Loucy (cell line): ENCODE results near the gene TBR1.

ENCODE experiments used
- H2AFZ ChIP-seq: fragments of 200-600 bp; sonication (generic); 2 replicates; pipeline ENCODE4 v1.6.0; 2016; ENCODE audit warnings: antibody characterized with exemption, mild to moderate bottlenecking, low read length, moderate library complexity
- H3F3A ChIP-seq: fragments of 200-600 bp; 2 replicates; pipeline ENCODE4 v1.6.0; 2016; ENCODE audit warnings: antibody characterized with exemption, low read depth, mild to moderate bottlenecking
- H3K27me3 ChIP-seq: fragments of 200-600 bp; sonication (generic); 2 replicates; pipeline ENCODE4 v1.6.1; 2014; ENCODE audit warnings: low read length, mild to moderate bottlenecking; ENCODE audit not compliant: insufficient read depth, poor library complexity, severe bottlenecking
- H3K36me3 ChIP-seq: fragments of 200-600 bp; sonication (generic); 2 replicates; pipeline ENCODE4 v1.6.1; 2016; ENCODE audit warnings: low read length; ENCODE audit not compliant: insufficient read depth
- H3K4me1 ChIP-seq: fragments of 200-600 bp; sonication (generic); 2 replicates; pipeline ENCODE4 v1.5.1; 2014; ENCODE audit warnings: low read length, mild to moderate bottlenecking; ENCODE audit not compliant: insufficient read depth, poor library complexity, severe bottlenecking
- H3K4me2 ChIP-seq: fragments of 200-600 bp; sonication (generic); 2 replicates; pipeline ENCODE4 v1.6.0; 2014; ENCODE audit warnings: antibody characterized with exemption, low read length, low read depth, mild to moderate bottlenecking; ENCODE audit not compliant: poor library complexity, severe bottlenecking
- H3K4me3 ChIP-seq: fragments of 200-600 bp; sonication (generic); 2 replicates; pipeline ENCODE4 v1.5.1; 2014; ENCODE audit warnings: low read length, mild to moderate bottlenecking, mixed read lengths; ENCODE audit not compliant: poor library complexity, severe bottlenecking
- H3K79me2 ChIP-seq: fragments of 200-600 bp; sonication (generic); 2 replicates; pipeline ENCODE4 v1.6.1; 2014; ENCODE audit warnings: low read length; ENCODE audit not compliant: insufficient read depth
- H3K9ac ChIP-seq: fragments of 200-600 bp; sonication (generic); 2 replicates; pipeline ENCODE4 v1.6.0; 2014; ENCODE audit warnings: mild to moderate bottlenecking, low read depth, low read length, moderate library complexity; ENCODE audit not compliant: poor library complexity, severe bottlenecking
- H3K9me2 ChIP-seq: fragments of 200-600 bp; sonication (generic); replicated peaks from 2 replicates; pipeline ENCODE4 v1.6.1; 2016; ENCODE audit warnings: low read depth, low read length, mixed read lengths
- H3K9me3 ChIP-seq: fragments of 200-600 bp; sonication (generic); 2 replicates; pipeline ENCODE4 v1.6.1; 2014; ENCODE audit warnings: mild to moderate bottlenecking, antibody characterized with exemption, low read length, low read depth; ENCODE audit not compliant: insufficient read depth
- H4K20me1 ChIP-seq: fragments of 200-600 bp; sonication (generic); 2 replicates; pipeline ENCODE4 v1.6.0; 2014; ENCODE audit warnings: antibody characterized with exemption, low read length, mild to moderate bottlenecking; ENCODE audit not compliant: insufficient read depth, poor library complexity, severe bottlenecking
- CTCF ChIP-seq: fragments of 200-600 bp; sonication (generic); conservative IDR thresholded peaks from 2 replicates; pipeline ENCODE4 v1.5.1; 2014; ENCODE audit warnings: mild to moderate bottlenecking, antibody characterized with exemption, low read length
- EZH2phosphoT487 ChIP-seq: fragments of 200-600 bp; IDR thresholded peaks from 2 replicates; pipeline ENCODE4 v1.6.1; 2018; ENCODE audit warnings: antibody characterized with exemption, mild to moderate bottlenecking, moderate library complexity, borderline replicate concordance

The TBR1 gene

DNA sequence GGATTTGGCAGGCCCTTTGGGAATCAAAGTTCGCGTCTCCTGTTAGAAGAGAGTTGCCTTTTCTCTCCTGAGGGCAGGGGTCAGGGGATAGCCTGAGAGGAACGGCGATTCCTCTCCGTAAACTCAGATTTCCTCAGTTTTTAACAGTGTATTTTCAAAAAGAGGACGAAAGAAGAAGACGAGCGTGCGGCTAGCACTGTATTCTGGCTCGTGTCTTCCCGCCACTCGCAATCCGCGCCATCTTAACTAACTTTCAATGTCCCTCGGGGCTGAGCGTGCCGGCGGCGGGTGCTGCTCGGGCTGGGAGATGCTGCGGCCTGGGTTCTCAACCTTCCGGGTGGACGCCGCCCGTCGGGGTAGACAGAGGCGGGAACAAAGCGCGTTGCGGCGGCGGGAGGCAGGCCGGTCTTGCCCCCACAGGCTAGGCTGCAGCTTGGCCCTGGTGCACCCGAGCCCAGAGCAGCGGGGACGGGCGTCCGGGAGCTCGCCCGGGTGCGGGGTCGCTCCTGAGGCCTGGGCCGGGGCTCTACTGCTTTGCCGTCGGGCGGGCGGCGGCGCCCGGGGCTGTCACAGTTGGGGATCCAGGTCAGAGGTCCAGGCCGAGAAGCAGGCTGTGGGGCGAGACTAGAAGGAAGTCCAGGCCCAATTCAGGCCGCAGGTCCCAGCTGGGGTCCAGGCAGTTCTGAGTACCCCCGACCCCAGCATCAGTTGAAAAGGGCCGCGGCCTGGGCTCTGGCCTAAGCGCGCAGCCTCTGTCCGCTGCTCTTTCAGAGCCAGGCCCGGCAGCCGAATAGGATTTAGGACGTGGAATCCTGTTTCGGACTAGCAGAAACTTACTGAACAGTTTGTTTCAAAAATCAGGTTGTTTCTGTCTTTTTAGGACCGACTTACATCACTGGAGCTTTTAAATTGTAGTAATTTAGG lies 11.8 kb downstream of the TBR1 start:
- H3K4me3 ChIP-seq = no peak overlapping the region
- no peaks in the 10 kb centered on the region for H3K9me2 ChIP-seq
- no peaks in the 10 kb centered on the region for H3F3A ChIP-seq
- H3K9ac ChIP-seq = no peak overlapping the region
- H2AFZ ChIP-seq = no peak overlapping the region
- H3K79me2 ChIP-seq = no peaks in the 10 kb centered on the region
- H3K9me3 ChIP-seq = no peaks in the 10 kb centered on the region
- H3K4me2 ChIP-seq = no peak overlapping the region
- no peaks in the 10 kb centered on the region for H3K36me3 ChIP-seq
- H3K27me3 ChIP-seq = no peaks in the 10 kb centered on the region
- peaks cover 3% of the 10 kb centered on the region for H3K4me1 ChIP-seq
- TF ChIP-seq CTCF (no peak), EZH2phosphoT487 (no peak)
- H4K20me1 ChIP-seq = no peaks in the 10 kb centered on the region

GRCh38 chr2:161430386-161430785 lies 14.3 kb downstream of the TBR1 start:
- no peak for TF ChIP-seq CTCF
- TF ChIP-seq EZH2phosphoT487 = no peak
- Histone ChIP-seq H2AFZ (no peak overlapping the region), H3K79me2 (no peaks in the 10 kb centered on the region), H3K4me3 (no peak overlapping the region), H3F3A (no peaks in the 10 kb centered on the region), H3K27me3 (no peaks in the 10 kb centered on the region), H3K36me3 (no peaks in the 10 kb centered on the region), H3K9ac (no peak overlapping the region), H3K4me2 (no peak overlapping the region), H3K9me2 (no peaks in the 10 kb centered on the region), H3K9me3 (no peaks in the 10 kb centered on the region), H4K20me1 (no peaks in the 10 kb centered on the region), H3K4me1 (peaks cover 5% of the 10 kb centered on the region)

DNA sequence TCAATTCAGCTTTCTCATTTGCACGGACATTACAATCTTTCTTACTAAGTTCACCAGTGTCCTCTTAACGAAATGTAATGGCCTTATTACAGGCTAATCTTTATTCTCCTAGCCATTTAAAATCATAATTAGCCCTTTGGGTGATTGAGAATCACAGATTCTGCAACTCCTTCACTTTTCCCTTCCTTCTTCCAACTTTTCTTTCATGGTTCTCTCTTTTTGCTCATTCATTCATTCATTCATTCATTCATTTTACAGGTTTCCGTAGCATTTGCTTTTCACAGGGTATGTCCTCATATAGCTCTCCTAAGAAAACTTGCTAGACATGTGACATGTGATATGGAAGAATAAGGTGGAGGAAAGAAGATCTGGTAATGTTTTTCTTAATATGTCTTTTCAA lies 16.0 kb downstream of the TBR1 start:
- no peak for TF ChIP-seq EZH2phosphoT487
- Histone ChIP-seq H3K9ac (no peak overlapping the region), H4K20me1 (no peaks in the 10 kb centered on the region), H3K4me1 (peaks cover 5% of the 10 kb centered on the region), H3K36me3 (no peaks in the 10 kb centered on the region), H2AFZ (no peak overlapping the region), H3K9me2 (no peaks in the 10 kb centered on the region), H3K4me3 (no peak overlapping the region), H3K79me2 (no peaks in the 10 kb centered on the region), H3K27me3 (no peaks in the 10 kb centered on the region), H3K9me3 (no peaks in the 10 kb centered on the region), H3K4me2 (no peak overlapping the region), H3F3A (no peaks in the 10 kb centered on the region)
